Measurements from ENCODE around the gene RPTOR.

RPTOR gene

DNA sequence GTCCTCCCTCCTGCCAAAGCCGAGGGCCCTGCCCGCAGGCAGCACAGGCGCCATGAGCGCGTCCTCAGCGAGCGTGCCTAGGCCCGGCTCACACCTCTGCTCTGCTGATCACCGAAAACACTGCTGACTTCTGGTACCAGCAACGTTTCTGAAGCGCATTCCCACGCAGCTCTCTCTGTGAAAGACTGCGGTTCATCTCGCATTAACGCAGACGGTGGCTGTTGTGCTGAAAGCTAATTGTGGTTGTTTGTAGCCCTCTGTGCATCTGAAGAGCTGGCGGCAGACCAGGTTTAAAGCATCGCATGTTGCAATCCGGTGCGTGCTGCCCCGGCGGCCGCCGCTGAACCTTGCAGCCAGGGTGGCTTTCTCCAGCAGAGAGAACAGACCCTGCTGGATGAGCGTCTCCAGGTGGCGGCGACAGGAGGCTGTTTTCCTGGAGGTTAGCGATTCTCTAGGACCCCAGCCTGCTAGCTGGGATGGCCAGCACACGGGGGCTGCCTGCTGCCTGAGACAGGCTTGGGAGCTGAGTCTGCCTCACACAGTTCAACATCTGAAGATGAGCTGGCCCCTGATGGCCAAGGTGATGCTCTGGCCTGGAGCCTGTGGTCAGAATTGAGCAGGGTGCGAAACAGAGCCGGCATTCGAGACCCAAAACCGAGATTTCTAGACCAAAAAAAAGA, 397.2 kb downstream of the RPTOR start:
- no peak for DNase-seq

- DNase-seq = no peak
Observed at GRCh38 chr17:80942423-80943345, 398.0 kb downstream of the RPTOR start.

GRCh38 chr17:80943346-80944145, 398.9 kb downstream of the RPTOR start:
- no peak for DNase-seq

- no peak for DNase-seq
Observed at GRCh38 chr17:80944326-80944725, 399.7 kb downstream of the RPTOR start.

- no peak for DNase-seq
Observed at GRCh38 chr17:80945736-80946135, 401.1 kb downstream of the RPTOR start.

- DNase-seq = no peak
Observed at GRCh38 chr17:80946449-80946848, 401.8 kb downstream of the RPTOR start.

- no peak for DNase-seq
Observed at GRCh38 chr17:80947200-80947940, 402.7 kb downstream of the RPTOR start.

DNA sequence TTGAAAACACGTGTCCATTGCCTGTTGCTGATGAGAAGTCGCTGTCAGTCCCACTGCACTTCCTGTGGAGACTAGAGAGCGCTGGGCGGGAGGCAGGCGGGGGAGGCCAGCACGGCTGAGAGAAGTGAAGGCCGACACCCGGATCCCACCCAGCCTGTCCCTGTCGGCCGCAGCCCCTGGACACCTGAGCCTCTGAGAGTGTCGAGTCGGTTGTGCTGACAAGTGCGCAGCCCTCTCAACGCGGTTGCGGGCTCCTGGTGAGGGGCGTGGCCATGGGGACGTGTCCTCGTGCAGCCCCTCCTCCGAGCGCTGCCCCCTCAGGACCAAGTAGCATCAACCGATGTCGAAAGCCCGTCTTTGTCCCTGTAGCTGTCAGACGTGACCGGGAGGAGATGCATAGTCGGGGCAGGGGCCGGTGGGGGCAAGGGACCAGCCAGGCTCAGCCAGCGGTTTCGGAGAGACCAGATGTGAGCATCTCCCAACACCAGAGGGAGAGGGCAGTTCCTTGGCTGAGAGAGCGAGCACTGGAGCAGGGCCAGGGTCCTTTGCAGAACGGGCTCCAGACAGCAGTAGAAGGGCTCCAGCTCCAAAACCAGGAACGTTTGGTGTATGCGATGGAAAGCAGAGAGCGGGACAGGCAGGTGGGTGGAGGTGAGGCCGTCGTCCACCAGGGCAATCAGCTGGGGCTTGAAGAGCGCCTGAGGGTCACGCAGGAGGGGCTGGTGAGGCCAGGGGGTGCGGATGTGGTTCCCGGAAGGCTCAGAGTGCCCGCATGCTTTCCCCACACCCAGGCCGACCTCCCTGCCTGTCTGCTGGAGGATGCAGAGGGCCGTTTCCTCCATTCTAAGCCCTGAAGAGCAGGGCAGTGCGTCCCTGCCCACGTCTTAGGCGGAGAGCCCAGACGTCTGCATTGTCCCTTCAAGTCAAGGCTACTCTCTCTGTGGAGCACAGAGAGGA, 403.7 kb downstream of the RPTOR start:
- DNase-seq = no peak

GRCh38 chr17:80948976-80949450, 404.4 kb downstream of the RPTOR start:
- DNase-seq = no peak

DNA sequence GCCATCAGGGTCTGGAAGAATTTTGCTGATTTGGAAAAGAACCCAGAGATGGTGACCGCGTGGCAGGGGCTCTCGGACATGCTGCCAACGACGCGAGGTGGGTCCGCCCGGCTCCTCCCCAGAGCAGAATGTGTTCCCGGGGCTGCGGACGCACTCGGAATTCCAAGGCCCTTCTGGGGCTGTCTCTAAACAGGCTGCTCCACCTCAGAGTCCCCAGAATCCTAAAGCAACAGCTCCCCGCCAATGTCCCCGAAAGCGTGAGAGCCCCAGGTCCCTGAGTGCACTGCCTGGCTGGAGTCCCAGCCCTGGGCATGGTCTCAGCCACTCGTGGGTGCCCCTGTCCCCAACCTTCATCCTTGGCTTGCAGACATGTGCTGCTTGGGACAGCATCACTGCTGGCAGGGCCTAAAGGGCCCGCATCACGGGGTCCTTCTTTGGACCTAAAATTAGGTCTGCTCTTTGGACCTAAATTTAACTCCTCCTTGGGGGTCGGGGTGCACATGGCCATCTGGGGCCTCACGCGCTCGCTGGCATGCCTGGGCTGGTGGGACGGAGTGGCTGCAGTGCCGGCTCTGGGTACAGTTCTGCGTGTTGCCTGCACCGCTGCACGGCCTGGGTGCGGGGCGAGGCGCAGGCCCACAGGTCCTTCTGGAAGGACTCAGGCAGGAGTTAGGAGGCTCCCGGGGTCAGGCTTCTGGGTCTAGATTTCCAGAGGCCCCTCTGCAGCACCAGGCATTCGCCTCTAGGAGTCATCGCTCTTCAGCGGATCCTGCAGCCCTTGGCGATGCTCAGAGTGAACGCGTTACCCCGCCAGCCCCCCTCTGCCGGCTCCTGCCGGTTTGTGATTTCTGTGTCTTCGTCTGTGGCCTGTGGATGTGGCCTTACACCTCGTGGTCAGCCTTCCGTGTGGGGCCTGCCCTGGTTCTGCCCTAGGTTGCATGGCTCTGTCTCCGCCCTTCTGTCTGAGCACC, 405.1 kb downstream of the RPTOR start:
- no peak for DNase-seq

DNA sequence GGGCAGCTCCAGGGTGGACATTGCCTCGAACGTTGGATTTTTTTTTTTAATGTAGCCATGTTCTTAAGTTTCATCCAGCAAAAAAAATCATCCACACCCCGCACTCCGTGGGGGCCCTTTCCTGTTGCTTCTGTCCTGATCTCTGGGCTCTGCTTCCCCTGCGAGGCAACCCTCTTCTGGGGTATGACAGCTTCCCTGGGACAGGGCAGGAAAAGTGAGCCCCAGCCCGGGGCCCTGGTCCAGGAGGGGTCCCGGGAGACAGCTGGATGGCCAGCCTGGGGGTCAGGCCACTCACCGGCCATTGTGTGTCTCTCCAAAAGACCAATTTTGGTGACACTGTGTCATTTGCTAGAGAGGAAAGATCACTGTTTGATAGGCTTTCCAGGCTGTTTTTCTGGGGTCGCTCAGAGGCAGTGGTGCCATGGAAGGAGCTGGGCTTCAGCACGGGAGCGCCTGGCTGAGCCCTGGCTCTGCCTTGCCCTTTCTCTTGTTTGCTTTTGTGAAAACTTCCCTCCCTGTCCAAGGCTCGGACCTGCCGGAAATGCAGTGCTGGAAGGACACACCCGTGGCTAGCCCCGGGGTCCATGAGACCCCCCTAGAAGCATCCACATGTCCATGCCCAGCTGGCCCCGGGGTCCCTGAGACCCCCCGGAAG, 406.0 kb downstream of the RPTOR start:
- DNase-seq = no peak

- DNase-seq = no peak
Observed at GRCh38 chr17:80951121-80952090, 406.8 kb downstream of the RPTOR start.

DNA sequence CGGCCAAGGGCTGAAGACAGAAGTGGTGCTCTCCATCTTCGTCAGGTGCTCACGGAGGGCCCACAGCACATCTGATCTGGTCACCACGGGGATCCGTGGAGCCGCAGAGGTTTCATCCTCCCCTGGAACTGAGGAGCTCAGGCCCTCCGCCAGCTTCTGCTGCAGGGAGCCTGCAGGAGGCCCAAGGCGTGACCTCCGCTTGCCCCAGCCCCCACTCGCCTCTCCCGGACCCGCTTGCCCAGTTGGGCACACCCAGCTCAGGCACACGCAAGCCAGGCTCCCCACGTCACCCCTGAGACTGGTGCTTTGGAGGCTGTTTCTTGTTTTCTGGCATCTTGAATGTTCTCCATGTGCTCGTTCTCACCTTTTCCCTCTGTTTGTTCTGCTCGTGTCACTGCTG, 407.7 kb downstream of the RPTOR start:
- no peak for DNase-seq

GRCh38 chr17:80953471-80954315, 409.1 kb downstream of the RPTOR start:
- DNase-seq = no peak

- no peak for DNase-seq
Observed at GRCh38 chr17:80955078-80955477, 410.4 kb downstream of the RPTOR start.

DNA sequence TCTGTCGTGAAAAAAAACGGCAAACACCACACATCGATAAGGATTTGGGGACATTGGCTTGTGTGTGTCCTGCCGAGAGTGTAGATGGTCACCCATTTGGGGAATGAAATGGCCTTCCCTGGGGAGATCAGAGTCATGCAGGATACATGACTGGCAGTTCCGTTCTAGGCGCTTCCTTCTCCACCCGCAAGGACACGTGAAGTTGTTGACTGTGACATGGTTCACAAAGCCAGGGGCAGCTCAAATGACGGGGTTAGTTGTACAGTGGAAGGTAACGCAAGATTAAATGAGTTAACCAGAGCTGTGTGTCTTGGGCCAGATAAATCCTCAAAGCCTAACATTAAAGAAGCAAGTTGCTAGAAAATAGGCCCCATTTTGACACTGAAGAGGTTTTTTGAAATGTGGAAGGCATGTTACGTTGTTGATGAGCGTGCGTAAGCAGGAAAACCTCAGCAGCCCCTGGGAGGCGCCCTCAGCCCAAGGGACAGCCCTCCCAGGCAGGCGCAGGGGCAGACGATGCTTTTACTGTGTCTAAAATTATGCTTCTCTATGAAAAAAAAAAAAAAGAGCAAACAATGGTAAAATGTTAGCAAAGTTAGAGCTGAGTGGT, 411.1 kb downstream of the RPTOR start:
- no peak for DNase-seq
